ENCODE data around the gene SPOCK3. TPM values are rescaled to one million over a fixed set of nuclear protein-coding genes. Genes with fewer than 3 reads are reported as not detected.

Gene SPOCK3
- total RNA-seq, result not detected in 2 replicates

DNA sequence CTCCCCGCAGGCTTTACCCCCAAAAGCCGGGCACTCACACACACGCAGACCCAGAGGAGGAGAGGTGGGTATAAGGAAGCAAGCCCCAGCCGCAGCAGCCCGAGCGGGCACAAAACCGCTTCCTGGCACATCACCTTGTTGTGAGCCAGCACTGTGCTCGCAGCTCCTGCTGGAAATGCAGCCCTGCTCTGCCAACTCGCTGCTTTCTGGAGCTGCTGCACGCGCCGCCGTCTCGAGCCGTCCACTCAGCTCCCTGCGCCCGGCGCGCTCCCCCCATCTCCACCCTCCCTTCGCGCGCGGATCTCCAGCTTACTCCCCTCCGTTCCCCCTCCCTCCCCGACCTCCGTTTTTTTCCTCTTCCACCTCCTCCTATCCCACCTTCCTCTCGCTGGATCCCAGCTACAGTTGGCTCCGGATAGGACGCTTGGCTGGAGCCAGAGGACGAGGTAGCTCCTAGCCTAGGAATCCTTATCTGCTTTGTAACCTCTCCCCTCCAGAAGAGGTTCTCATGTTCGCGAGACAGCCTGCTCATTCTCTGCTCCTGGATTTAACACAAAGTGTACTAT, at the start of gene SPOCK3:
SPOCK3 (minus strand) TSS at position 179 of the 566 bp plus-strand sequence.

Small RNA genes within 50 kb of the gene (small RNA-seq; reads per million reads assigned to genes)
- gene RNA5SP171, result not detected
